Endothelial cell of umbilical vein (primary cell): Measurements from ENCODE around the gene BRSK2. TPM values are rescaled to one million over a fixed set of nuclear protein-coding genes. Genes with fewer than 3 reads are reported as not detected.

Source experiments
- BruUV-seq: library from RNA; stranded (reverse); fragments of 400-500 nt; replicated peaks from 2 replicates; lab custom pipeline; 2021; lab: Mats Ljungman, UMichigan
- CTCF ChIA-PET: fragments of 300-600, 350-600 bp; sonication (Branson Sonifier 250); formaldehyde crosslinking; loops from one replicate; lab custom pipeline; 2021; ENCODE audit warnings: antibody characterized with exemption, inconsistent platforms; lab: Charles Lee
- POLR2A ChIA-PET: fragments of 300-600, 350-600 bp; sonication (Branson Sonifier 250); formaldehyde crosslinking; loops from one replicate; lab custom pipeline; 2021; ENCODE audit warnings: antibody characterized with exemption, inconsistent platforms; lab: Charles Lee
- DNase-seq: peaks from one replicate; pipeline ENCODE4 v3.0.0-alpha.2; 2011; ENCODE audit warnings: low read depth, low spot score
- FAIRE-seq: peaks from 2 replicates; lab custom pipeline; 2011; peaks lifted over from hg19 to GRCh38; lab: Jason Lieb, UNC
- H2AFZ ChIP-seq: 2 replicates; pipeline ENCODE4 v1.6.0; 2012; ENCODE audit warnings: low read depth, low read length, control low read depth, inconsistent platforms
- H3K27ac ChIP-seq: 2 replicates; pipeline ENCODE4 v1.5.1; 2011; ENCODE audit warnings: low read depth, mild to moderate bottlenecking, control low read depth, low read length, moderate library complexity; ENCODE audit not compliant: insufficient read depth
- H3K27me3 ChIP-seq, 2 experiments: 2 replicates each; pipeline versions ENCODE4 v1.6.0 to v1.6.1; 2011; ENCODE audit warnings: low read length in 2 of 2, mixed read lengths in 1 of 2; ENCODE audit not compliant: control insufficient read depth in 2 of 2, insufficient read depth in 2 of 2
- H3K36me3 ChIP-seq, 2 experiments: 2 replicates in 1 of 2; 3 replicates in 1 of 2; pipeline ENCODE4 v1.5.1; 2011; ENCODE audit warnings: low read length in 2 of 2, mild to moderate bottlenecking in 1 of 2, moderate library complexity in 1 of 2; ENCODE audit not compliant: control insufficient read depth in 2 of 2, insufficient read depth in 2 of 2; ENCODE audit errors: extremely low read depth in 1 of 2
- H3K4me1 ChIP-seq: 3 replicates; pipeline ENCODE4 v1.5.1; 2011; ENCODE audit warnings: mild to moderate bottlenecking, low read length; ENCODE audit not compliant: control insufficient read depth, insufficient read depth; ENCODE audit errors: extremely low read depth
- H3K4me2 ChIP-seq: 2 replicates; pipeline ENCODE4 v1.6.1; 2011; ENCODE audit warnings: low read length, control low read depth, mixed read lengths; ENCODE audit not compliant: insufficient read depth
- H3K4me3 ChIP-seq, 3 experiments: fragments of 200-600 bp in 1 of 3; sonication (generic), shearing (Covaris generic) in 1 of 3; replicated peaks in 1 of 3; 2 replicates each; pipeline ENCODE4 v1.5.1; 2011 to 2016; ENCODE audit warnings: control low read depth in 3 of 3, low read length in 3 of 3, mild to moderate bottlenecking in 2 of 3, inconsistent platforms in 1 of 3, low read depth in 1 of 3, moderate library complexity in 1 of 3; ENCODE audit not compliant: insufficient read depth in 1 of 3
- H3K79me2 ChIP-seq: 2 replicates; pipeline ENCODE4 v1.6.0; 2012; ENCODE audit warnings: low read length, inconsistent platforms; ENCODE audit not compliant: control insufficient read depth, insufficient read depth
- H3K9ac ChIP-seq: replicated peaks from 2 replicates; pipeline ENCODE3; 2011; ENCODE audit warnings: low read length, control low read depth; ENCODE audit not compliant: insufficient read depth; ENCODE audit errors: extremely low read depth
- H3K9me1 ChIP-seq: replicated peaks from 3 replicates; pipeline ENCODE4 v1.6.0; 2011; ENCODE audit warnings: mild to moderate bottlenecking, low read length; ENCODE audit not compliant: control insufficient read depth, insufficient read depth; ENCODE audit errors: extremely low read depth
- H3K9me3 ChIP-seq: replicated peaks from 2 replicates; pipeline ENCODE4 v1.5.1; 2012; ENCODE audit warnings: low read length, inconsistent platforms; ENCODE audit not compliant: control insufficient read depth, insufficient read depth
- H4K20me1 ChIP-seq: replicated peaks from 2 replicates; pipeline ENCODE3; 2011; ENCODE audit warnings: mild to moderate bottlenecking, low read length; ENCODE audit not compliant: control insufficient read depth, insufficient read depth; ENCODE audit errors: extremely low read depth
- EZH2 ChIP-seq: IDR thresholded peaks from 2 replicates; pipeline ENCODE4 v1.6.1; 2012; ENCODE audit warnings: borderline replicate concordance, low read depth, mild to moderate bottlenecking, moderate library complexity, low read length, inconsistent platforms; ENCODE audit not compliant: severe bottlenecking
- FOS ChIP-seq: IDR thresholded peaks from 2 replicates; pipeline ENCODE4 v1.6.1; 2011; ENCODE audit warnings: mild to moderate bottlenecking, low read length, moderate library complexity, borderline replicate concordance; ENCODE audit not compliant: insufficient read depth
- GATA2 ChIP-seq: IDR thresholded peaks from 2 replicates; pipeline ENCODE4 v1.7.0; 2011; ENCODE audit warnings: low read depth, mild to moderate bottlenecking, moderate library complexity, mixed read lengths, low read length; ENCODE audit not compliant: insufficient read length, insufficient read depth
- JUN ChIP-seq: IDR thresholded peaks from 2 replicates; pipeline ENCODE4 v1.6.1; 2011; ENCODE audit warnings: borderline replicate concordance, low read depth; ENCODE audit not compliant: insufficient read length, insufficient read depth
- MYC ChIP-seq: IDR thresholded peaks from one replicate; pipeline ENCODE4 v1.6.1; 2011; ENCODE audit warnings: mild to moderate bottlenecking, low read depth, low read length
- POLR2A ChIP-seq: IDR thresholded peaks from 2 replicates; pipeline ENCODE4 v1.6.1; 2012; ENCODE audit warnings: low read depth, mild to moderate bottlenecking, control low read depth, low read length
- POLR2AphosphoS5 ChIP-seq: IDR thresholded peaks from 2 replicates; pipeline ENCODE4 v1.6.1; 2012; ENCODE audit warnings: low read depth, mild to moderate bottlenecking, control low read depth, low read length, moderate library complexity; ENCODE audit not compliant: insufficient read depth
- dilution Hi-C: fragments of 300-500 bp; cut with MboI; formaldehyde crosslinking; loops from one replicate; pipeline ENCODE4 v1.15.0; 2019; ENCODE audit warnings: low sequenced_read_pairs; ENCODE audit not compliant: extremely low pct_ligation_motif_present
- intact Hi-C: fragments of 100-400 bp; cut with micrococcal nuclease; formaldehyde crosslinking; loops from one replicate; pipeline ENCODE4 v1.10.0; 2022
- polyA plus RNA-seq, 4 experiments: library from polyadenylated mRNA; depleted of rRNA in 3 of 4; stranded (reverse) in 3 of 4; unstranded in 1 of 4; fragments of >200 nt; gene quantifications; 2 replicates each; pipeline versions ENCODE4 v1.2.1 to v1.2.3, GENCODE V29; 2011 to 2012; ENCODE audit warnings: missing spikeins in 1 of 4
- total RNA-seq: library from RNA; stranded (reverse); gene quantifications from 2 replicates; pipeline ENCODE4 v1.2.3, GENCODE V29; 2021
- TF ChIP-seq, protein P1 (sequence below): IDR thresholded peaks from 2 replicates; pipeline ENCODE4 v1.6.1; 2011; ENCODE audit not compliant: insufficient read depth, insufficient read length
- TF ChIP-seq, protein P2 (sequence below), 2 donors: IDR thresholded peaks; 1 replicate in 1 of 2; 2 replicates in 1 of 2; pipeline ENCODE4 v1.5.1; 2011; ENCODE audit warnings: low read length in 2 of 2, mild to moderate bottlenecking in 2 of 2, moderate library complexity in 2 of 2, control low read depth in 1 of 2, inconsistent platforms in 1 of 2, low read depth in 1 of 2; ENCODE audit not compliant: insufficient read depth in 1 of 2; ENCODE audit errors: extremely low read depth in 1 of 2

BRSK2 gene
- total and polyA plus RNA-seq, 2 donors (not counting 3 experiments of a cell fraction or from before 2014, with no cell fraction given), result 0.08 to 0.20 TPM

DNA sequence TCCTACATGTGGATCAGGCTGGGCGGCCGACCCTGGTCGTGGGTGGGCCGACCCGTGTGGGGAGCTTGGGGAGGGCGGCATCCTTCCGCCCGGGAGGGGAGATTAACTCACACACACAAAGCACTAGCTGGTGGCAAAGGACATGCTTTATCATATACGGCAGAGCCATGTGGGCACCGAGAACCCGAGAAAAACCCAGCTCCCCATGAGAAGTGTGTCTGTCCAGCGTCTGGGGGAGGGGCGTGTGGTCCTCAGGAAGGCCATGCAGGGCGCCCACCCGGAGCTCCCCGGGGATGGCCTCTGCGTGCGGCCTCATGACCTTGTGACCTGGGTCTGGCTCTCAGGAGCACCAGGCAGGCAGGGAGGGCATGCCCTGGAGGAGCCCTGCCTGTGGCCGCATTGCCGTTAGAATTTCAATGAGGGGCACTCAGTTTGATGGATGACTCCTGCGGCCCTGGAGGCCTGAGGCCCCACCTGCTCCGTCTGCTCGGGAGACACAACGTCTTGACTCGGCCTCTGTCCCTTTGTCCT, 40.9 kb upstream of the BRSK2 start:
- no peak overlapping the region for H3K4me2 ChIP-seq
- H3K9me1 ChIP-seq, result no peaks in the 10 kb centered on the region
- H3K4me3 ChIP-seq, result no peak overlapping the region
- DNase-seq (no peak), FAIRE-seq (no peak)
- POLR2A ChIA-PET, result no interaction called here
- intact Hi-C loops, result no loop called here
- no peaks in the 10 kb centered on the region for H4K20me1 ChIP-seq
- BruUV-seq, result no TSS peak
- no peaks in the 10 kb centered on the region for H3K9me3 ChIP-seq
- H3K27ac ChIP-seq, result no peak overlapping the region
- CTCF ChIA-PET, result no interaction called here
- H3K79me2 ChIP-seq, result no peaks in the 10 kb centered on the region
- no peaks in the 10 kb centered on the region for H3K4me1 ChIP-seq
- TF ChIP-seq POLR2AphosphoS5 (no peak), GATA2 (no peak), MYC (no peak), POLR2A (no peak), EZH2 (no peak), FOS (no peak), JUN (no peak)
- TF ChIP-seq, protein P1, sequence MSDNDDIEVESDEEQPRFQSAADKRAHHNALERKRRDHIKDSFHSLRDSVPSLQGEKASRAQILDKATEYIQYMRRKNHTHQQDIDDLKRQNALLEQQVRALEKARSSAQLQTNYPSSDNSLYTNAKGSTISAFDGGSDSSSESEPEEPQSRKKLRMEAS, result no peak
- TF ChIP-seq, protein P2, sequence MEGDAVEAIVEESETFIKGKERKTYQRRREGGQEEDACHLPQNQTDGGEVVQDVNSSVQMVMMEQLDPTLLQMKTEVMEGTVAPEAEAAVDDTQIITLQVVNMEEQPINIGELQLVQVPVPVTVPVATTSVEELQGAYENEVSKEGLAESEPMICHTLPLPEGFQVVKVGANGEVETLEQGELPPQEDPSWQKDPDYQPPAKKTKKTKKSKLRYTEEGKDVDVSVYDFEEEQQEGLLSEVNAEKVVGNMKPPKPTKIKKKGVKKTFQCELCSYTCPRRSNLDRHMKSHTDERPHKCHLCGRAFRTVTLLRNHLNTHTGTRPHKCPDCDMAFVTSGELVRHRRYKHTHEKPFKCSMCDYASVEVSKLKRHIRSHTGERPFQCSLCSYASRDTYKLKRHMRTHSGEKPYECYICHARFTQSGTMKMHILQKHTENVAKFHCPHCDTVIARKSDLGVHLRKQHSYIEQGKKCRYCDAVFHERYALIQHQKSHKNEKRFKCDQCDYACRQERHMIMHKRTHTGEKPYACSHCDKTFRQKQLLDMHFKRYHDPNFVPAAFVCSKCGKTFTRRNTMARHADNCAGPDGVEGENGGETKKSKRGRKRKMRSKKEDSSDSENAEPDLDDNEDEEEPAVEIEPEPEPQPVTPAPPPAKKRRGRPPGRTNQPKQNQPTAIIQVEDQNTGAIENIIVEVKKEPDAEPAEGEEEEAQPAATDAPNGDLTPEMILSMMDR (IDR thresholded peaks at IDR 0.05; ENCODE audit: extremely low read depth in 1 of 2, insufficient read depth in 1 of 2, low read depth in 1 of 2, low read length in 2 of 2), result no peak
- no peak overlapping the region for H3K9ac ChIP-seq
- H3K27me3 ChIP-seq, result no peaks in the 10 kb centered on the region
- dilution Hi-C loops, result no loop called here
- H3K36me3 ChIP-seq, result no peaks in the 10 kb centered on the region
- H2AFZ ChIP-seq, result no peak overlapping the region
